Stimulated activated CD8-positive, alpha-beta memory T cell treated with anti-CD3 and anti-CD28 coated beads, Interleukin-15, amount 100 ng/mL, for 1 hour (primary cell): ENCODE data around the gene CSNK1G2.

ENCODE experiments used
- DNase-seq: peaks from one replicate; pipeline ENCODE4 v3.0.0-alpha.2; 2020; ENCODE audit warnings: low read depth

The CSNK1G2 gene

DNA sequence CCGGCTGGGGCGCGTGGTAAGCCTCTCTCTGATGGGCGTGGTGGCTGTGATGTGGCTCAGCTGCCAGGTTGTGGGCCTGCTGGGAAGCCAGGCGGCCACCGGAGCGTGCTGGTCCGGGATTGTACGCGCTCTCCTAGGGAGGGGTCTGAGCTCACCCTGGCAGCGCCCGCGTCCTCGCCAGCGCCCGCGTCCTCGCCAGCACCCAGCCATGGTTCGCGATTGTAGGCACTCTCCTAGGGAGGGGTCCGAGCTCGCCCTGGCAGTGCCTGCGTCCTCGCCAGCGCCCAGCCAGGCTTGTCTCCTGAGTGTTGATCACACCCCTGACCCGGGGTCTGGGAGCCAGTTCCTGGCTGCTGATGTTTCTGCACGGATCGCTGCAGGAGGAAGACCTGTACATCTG lies 22.0 kb upstream of the CSNK1G2 start:
- DNase-seq, result no peak

DNA sequence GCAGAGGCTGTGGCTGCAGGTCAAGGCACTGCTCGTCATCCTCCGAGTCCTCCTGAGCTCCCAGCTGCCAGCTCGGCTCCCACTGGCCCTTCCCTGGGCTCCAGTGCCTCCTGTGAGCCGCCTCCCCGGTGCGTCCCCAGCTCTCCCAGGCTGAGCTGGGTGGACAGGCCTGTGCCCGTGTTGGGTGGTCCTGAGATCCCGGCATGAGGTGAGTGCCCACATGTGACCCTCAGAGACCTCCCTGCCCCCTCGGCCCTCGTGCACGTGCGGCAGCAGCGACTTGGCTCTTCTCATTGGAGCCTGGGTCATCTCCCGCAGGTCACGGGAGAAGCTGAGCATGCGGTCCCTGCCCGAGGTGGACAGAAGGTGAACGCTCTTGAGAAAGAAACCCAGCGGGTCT lies 20.3 kb upstream of the CSNK1G2 start:
- DNase-seq, result no peak

DNA sequence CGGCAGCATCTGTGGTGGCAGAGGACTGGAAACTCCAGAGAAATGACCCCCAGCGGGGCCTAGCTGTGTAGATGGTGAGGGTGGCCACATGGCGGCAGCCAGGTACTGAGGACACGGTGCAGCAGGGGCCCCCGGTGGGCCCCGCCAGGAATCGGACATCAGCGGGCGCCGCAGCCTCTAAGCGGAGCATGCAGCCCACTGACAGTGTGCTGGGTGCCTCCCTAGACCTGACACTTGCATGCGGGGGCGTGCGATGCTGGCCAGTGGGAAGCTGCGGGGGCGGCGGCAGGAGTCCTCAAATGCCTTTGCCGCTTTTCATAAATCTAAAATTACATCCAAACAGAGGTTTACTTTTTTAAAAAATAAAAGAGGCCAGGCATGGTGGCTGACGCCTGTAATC lies 19.6 kb upstream of the CSNK1G2 start:
- no peak for DNase-seq

DNA sequence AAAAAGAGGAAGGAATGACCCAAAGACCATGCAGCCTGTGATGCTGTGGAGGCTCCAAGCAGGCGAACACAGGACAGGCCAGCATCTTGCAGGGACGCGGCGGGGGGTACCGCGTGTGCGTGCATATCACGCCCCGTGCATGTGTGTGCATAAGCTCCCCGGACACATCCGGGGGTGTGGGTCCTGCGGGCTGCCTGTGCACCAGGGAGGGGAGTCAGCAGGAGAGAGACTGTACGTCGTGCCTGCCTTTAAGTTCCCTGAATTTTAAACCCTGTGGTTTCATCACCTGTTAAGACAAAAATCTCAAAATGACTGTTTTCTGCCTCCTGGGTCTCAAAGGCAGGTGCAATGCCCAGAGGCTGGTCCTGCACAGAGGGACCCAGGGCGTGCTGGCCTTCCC lies 19.1 kb upstream of the CSNK1G2 start:
- DNase-seq, result no peak

DNA sequence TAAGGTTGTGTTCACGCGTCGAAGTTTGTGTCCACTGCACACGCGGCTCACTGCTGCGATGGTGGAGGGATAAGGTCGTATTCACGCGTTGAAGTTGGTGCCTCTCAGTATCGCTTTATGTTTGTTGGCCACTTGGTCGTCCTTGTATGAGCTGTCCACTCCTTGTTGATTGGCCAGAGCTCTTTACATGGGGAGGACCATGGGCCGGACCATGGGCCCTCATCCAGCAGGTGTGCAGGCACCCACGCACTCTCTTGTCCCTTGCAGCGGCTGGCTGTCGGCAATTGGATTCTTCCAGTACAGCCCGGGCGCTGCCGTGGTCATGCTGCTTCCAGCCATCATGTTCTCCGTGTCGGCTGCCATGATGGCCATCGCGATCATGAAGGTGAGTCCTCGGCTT lies 18.2 kb upstream of the CSNK1G2 start:
- DNase-seq, result no peak

DNA sequence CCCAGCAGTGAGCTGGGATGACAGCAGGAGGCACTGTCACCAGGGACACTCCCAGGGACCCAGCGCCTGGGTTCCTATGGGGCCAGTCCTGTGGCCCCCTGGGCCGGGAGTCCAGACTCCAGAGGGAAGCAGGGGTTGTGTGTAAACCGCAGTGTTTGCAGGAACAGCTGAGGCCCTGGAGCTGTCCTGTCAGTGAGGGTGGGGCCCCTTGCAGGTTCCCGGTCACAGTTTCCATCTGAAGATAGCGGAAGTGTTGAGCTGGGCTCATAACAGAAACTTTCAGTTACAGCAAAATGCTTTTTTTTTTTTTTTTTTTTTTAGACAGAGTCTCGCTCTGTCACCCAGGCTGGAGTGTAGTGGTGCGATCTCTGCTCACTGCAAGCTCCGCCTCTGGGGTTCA lies 17.7 kb upstream of the CSNK1G2 start:
- DNase-seq, result no peak

DNA sequence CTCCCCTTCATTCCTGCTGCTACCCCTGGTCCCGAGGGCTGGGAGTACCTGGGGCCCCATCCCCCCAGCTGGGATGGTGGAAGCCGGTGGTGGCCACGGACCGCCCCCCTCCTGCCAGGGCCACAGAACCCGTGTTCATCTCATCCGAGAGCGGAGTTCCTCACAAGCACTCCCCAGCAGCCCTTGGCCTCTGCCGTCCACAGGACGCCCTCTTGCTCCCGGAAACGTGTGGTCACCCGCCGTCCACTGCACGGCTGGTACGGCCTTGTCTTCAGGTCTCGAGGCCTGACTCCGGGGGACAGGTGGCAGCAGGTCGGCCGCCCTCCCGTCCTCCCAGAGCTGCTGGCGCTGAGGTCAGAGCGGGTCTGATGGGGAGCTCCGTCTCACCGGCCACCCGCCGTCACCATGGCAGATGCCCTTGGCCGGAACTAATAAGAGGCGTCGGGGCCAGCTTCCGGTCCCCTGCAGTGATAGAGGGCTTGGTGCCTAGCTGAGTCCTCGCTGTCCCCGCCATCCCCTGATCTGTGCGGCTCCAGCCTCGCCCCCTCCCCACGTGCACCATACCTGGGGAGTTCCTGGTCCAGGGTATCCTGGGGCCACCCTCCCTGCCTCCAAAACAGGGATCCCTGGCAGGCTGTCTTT lies 16.5 kb upstream of the CSNK1G2 start:
- DNase-seq, result no peak

DNA sequence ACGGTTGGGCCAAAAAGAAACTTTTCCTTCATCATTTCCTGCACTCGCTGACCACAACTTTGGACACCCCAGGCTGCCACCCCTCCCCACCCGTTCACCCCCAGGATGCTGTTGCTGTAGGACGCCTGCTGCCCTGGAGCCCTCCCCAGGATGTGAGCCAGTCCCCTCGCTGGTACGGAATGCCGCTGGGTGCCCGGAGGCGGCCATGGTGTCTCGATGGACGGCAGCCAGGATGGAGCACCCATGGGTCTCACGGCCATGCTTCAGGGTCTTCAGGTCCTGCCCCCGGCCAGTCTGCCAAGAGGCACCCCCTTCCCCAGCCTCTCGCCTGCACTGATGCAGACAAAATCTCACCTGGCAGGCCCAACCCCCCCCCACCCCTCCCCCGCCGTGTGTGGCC lies 15.4 kb upstream of the CSNK1G2 start:
- no peak for DNase-seq

DNA sequence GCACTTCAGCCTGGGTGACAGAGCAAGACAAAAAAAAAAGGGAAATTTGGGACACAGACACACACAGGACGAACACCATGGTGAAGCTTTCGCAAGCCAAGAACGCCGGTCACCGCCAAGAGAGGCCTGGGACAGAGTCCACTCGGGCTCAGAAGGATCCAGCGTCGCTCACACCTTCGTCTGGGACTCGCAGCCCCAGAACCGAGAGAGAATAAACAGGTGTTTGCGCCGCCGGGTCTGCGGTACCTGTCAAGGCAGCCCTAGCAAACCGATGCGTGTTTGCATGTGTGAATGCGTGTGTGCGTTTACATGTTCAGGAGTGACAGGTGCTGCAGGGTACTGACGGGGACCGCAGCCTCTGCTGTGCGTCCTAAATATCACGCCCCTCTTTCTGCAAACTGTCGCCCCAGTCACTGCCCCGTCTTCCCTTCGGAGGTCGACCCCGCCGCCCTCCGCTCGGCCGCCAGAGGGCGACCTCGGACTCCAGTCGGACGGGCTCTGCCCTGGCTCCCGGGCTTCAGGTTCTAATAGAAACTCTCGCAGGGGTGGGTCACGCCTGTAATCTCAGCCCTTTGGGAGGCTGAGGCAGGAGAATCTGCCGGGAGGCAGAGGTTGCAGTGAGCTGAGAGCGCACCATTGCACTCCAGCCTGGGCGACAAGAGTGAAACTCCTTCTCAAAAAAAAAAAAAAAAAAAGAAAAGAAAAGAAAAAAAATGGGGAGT lies 11.8 kb upstream of the CSNK1G2 start:
- peak; percentile 62 for DNase-seq

DNA sequence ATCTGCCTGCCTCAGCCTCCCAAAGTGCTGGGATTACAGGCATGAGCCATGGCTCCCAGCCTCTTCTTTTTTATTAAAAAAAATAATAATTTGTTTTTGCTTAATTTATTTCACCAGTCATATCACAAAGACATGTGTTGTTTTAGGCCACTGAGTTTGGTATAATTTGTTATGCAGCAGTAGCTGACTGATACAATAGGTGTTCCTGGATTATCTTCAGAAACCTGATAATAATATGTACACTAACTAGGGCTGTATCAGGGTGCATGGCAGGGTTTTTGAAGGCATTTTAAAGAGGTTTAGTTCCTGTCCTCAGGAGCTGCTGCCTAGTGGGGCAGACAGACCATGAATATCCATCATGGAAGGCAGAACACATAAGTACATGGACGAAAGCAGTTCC lies 9.5 kb upstream of the CSNK1G2 start:
- no peak for DNase-seq

DNA sequence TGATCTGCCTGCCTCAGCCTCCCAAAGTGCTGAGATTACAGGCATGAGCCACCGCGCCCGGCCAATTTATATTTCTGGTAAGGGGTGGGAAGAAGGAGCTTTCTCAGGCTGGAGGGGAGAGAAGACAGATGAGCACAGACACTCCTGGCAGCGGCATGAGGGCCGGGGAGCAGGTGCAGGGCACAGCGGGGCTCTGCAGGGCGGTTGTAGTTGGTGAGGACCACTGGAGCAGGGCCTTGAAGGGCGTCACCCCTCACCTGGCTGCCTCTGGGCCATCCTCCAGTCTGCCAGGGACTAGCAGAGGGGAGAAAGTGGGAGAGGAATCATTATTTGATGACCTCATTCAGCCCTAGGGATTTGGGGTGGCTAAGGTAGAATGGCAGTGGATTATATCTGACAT lies 8.6 kb upstream of the CSNK1G2 start:
- no peak for DNase-seq

DNA sequence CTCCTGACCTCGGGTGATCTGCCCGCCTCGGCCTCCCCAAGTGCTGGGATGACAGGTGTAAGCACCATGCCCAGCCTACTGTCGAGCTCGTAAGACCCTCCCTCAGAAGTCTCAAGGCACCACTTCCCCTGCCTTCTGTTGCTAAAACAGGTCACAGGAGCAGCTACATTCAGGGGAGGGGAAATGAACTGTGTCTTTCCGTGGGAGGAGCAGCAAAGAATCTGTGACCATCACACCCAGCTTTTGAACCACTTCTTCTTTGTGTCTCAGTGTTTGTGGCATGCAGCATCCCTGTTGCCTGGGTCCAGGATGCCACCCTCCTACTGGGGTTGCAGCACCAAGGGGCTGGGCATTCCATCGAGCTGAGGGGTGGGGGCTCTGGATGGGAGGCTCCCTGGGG lies 7.7 kb upstream of the CSNK1G2 start:
- DNase-seq, result no peak

DNA sequence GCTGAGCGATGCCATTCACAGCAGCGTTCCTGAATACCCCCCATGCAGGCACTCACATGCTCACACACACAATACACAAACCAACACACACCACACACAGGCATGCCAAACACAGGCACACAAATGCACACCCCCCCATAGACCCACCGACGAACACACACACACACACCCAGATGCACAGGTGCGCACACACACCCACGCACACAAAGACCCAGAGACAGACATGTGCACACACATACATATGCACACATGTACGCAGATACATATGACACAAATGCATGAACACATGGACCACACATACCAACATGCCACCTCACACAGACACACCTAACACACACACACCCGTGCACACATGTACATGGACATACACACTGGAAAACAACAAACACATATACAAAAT lies 7.0 kb upstream of the CSNK1G2 start:
- DNase-seq, result no peak

DNA sequence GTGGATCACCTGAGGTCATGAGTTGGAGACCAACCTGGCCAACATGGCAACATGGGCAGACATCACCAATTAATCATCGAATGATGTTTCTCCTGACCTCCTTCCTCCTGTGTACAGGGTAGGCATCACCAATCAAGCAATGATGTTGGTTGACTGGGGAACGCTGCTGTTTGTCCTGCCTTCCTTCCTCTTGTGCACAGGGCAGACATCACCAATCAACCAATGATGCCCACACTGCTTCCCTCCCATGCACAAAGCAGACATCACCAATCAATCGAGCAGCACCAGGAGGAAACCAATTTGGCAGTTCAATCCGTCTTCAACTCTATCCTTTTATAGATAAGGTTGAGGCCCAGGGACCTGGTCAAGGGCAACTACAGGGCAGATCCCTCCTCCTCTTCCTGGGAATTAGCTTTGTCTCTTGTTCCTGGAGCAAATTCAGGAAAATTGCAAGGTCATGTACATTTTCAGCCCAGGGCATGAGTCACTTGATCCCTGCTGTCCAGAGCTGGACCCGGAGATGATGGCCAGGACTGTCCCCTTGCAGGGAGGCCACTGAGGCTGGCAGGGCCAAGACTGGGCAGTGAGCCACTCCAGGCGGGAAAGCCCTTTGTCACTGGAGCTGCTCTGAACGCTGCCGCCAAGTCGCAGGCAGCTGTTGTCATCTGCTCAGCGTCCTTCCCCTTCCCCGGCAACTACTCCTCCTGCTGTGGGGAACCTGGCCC lies 5.3 kb upstream of the CSNK1G2 start:
- no peak for DNase-seq

DNA sequence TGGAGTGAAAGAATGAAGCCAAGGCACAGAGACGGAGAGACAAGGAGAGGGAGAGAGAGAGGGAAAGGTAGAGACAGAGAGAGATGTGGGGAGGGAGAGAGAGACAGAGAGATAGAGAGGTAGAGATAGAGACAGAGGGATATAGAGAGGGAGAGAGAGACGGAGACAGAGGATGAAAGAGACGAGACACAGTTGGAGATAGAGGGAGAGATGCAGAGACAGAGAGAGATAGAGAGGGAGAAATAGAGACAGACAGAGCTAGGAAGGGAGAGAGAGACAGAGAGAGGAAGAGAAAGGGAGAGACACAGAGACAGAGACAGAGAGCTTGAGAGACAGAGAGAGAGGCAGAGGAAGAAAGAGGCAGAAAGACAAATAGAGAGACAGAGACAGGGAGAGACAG lies 4.5 kb upstream of the CSNK1G2 start:
- DNase-seq, result no peak

DNA sequence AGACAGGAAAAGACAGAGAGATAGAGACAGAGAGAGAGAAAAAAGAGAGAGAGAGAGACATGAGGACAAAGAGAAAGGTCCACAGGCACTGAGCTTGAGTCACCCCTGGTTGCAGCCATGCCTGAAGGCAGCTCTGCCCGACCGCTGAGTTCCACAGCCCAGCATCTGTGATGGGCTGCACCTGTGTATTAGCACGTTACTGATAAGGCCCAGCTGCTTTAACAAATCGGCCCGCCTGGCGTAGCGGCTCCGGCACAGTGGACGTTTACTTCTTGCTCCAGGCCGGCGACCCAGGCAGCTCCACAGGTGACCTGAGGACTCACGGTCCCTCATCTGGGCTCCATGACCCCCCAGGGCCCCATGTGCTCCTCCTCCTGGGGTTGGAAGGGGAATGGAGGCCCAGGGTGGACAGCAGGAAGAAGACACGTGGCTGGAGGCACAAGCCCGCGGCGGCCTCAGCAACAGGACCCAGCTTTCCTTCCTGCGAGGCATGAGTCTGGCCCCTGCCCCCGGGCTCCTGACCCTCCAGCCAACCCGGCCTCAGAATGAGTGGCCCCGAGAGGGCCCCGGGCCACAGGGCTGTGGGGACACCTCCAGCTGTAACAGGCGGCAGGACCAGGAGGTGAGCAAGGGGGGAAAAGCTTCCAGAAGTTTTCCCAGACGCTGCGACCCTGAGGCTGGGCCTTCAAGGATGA lies 3.9 kb upstream of the CSNK1G2 start:
- DNase-seq, result no peak

DNA sequence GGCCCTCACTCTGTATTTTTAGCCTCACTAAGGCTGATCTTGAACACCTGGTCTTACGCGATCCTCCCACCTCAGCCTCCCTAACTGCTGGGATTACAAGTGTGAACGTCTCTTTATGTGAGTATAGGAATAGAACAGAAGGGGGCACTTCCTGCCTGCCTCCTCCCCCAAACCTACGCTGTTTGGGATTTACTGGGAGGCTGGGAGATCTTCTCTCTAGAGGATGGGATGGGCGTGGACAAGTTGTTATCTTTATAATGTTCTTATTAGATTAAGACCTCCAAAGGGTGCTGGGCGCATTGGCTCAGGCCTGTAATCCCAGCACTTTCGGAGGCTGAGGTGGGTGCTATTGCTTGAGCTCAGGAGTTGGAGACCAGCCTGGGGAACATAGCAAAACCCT lies 2.9 kb upstream of the CSNK1G2 start:
- DNase-seq, result no peak

DNA sequence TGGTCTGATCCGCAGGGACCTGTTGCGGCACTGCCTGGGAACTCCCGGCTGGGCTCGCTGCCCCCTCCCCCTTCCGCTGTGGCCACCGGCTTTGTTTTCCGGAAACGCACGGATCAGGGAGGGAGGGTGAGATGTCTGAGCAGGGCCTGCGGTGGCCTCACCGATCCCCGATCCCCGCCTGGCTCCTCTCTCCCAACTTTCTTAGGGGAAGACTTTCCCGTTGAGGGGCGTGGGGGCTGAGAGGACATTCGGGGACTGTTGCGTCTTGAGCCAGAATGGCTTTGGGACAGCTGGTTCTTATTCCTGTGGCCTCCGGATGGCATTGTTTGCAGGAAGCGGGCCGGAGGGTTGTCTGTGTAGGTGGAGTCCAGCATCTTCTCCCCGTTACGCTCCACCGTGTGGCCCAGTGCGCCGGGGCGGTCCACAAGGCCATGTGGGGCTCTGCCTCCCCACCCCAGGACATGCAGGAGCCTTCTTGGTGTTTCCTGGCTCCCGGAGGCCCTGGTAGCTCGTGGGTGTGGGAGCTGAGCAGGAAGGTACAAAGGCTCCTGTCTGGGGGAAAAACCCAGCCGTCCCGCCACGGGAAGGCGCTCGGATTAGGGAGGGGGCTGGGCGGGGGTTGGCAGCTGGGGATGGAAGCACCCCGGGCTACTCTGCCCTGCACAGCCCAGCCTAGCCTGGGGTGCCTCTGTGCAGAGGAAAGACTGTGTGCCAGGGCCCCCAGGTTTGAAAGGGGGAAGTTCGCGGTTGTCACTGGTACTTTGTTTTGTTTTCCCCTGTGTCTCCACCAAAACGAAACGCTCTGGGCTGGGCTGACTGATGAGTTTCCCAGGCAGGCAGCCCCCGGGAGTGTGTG lies 1.3 kb downstream of the CSNK1G2 start:
- DNase-seq, result peak; percentile 44

DNA sequence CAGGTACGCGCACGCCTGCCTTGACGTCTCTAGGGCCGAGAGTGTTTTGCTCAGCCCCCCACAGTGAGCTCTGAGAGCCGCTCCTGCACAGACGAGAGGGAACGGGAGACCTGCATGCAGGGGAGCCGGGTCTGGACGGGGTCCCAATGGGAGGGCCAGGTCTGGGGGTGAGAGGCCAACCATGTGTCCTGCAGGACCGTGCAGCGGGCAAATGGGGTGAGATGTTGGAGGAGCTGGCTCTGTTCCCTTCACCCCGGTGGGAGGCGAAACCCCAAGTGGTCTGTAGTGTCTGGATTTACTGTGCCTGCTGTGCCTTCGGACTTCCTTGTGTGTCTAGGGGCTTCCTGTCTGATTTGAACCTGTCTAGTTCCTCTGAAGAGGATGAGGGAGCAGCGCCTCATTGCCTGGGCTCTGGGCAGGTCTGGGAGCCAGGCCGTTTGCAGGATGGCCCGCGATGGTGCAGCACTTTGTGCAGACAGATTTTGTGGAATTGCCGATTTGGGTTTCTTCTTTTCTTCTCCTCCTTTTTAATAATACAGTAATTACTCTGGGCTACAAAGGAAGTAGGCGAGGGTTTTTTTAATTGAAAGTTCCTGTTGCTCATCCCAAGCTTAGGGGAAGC lies 2.1 kb downstream of the CSNK1G2 start:
- DNase-seq, result no peak

DNA sequence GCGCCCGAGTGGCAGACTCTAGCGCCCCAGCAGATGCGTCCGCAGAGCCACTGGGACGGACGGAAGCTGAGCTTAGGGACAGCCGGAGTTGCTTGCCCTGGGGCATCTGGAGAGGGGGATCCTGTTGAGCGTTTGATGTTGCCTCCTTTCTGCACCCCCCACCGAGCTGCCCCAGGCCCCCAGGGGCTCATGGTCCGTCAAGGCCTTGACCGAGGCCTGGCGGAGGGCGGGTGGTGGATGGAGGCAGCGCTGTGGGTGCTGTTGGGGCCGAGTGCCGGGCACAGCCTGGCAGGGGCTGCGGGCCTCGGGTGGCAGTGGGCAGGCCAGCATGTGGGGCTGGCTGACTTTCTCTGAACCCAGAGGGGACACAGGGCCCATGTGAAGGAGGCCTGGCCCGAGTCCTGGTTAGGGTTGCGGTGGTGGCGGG lies 2.7 kb downstream of the CSNK1G2 start:
- DNase-seq, result no peak
